GM12878 (cell line): Measurements from ENCODE around the gene SLC5A10. TPM values are rescaled to one million over a fixed set of nuclear protein-coding genes. Genes with fewer than 3 reads are reported as not detected.

ENCODE experiments used
- ATAC-seq: fragments of 200-7000 bp; cut with Tn5 transposase; 3 replicates; pipeline ENCODE4 v1.9.1; 2020; ENCODE audit warnings: mild to moderate bottlenecking, moderate library complexity
- BruUV-seq: library from RNA; stranded (reverse); fragments of 400-500 nt; replicated peaks from 2 replicates; lab custom pipeline; 2021; lab: Mats Ljungman, UMichigan
- CTCF ChIA-PET: fragments of 300-600 bp; sonication (Branson Sonifier 250); formaldehyde crosslinking; extraction: SDS; loops from one replicate; lab custom pipeline; 2021; ENCODE audit warnings: inconsistent platforms; lab: Yijun Ruan, JAX
- POLR2A ChIA-PET: fragments of 350-600 bp; formaldehyde crosslinking; extraction: SDS; loops from one replicate; lab custom pipeline; 2021; ENCODE audit warnings: inconsistent platforms; lab: Charles Lee
- RAD21 ChIA-PET: fragments of 300-600 bp; sonication (Branson Sonifier 250); formaldehyde crosslinking; loops from one replicate; lab custom pipeline; 2023; ENCODE audit warnings: antibody characterized with exemption; ENCODE audit not compliant: unreplicated experiment; lab: Charles Lee
- SMC1A ChIA-PET: fragments of 300-600 bp; sonication (Branson Sonifier 250); formaldehyde crosslinking; loops from one replicate; lab custom pipeline; 2023; ENCODE audit not compliant: unreplicated experiment, uncharacterized antibody; lab: Charles Lee
- DNase-seq: peaks from one replicate; pipeline ENCODE4 v3.0.0-alpha.2; 2011; ENCODE audit warnings: low read depth, low spot score
- FAIRE-seq: peaks from 3 replicates; lab custom pipeline; 2011; peaks lifted over from hg19 to GRCh38; lab: Jason Lieb, UNC
- H2AFZ ChIP-seq: 2 replicates; pipeline ENCODE4 v1.6.0; 2011; ENCODE audit warnings: low read depth, low read length, control low read depth; ENCODE audit not compliant: control insufficient read depth
- H3K27ac ChIP-seq: 2 replicates; pipeline ENCODE4 v1.5.1; 2011; ENCODE audit warnings: control low read depth; ENCODE audit not compliant: control insufficient read depth, insufficient read depth
- H3K27me3 ChIP-seq, 2 experiments: replicated peaks in 1 of 2; 2 replicates each; pipeline versions ENCODE4 v1.6.0 to v1.6.1; 2011; ENCODE audit warnings: low read length in 1 of 2; ENCODE audit not compliant: control insufficient read depth in 2 of 2, insufficient read depth in 2 of 2
- H3K36me3 ChIP-seq, 2 experiments: 2 replicates each; pipeline ENCODE4 v1.5.1; 2011; ENCODE audit warnings: low read length in 1 of 2; ENCODE audit not compliant: control insufficient read depth in 2 of 2, insufficient read depth in 2 of 2
- H3K4me1 ChIP-seq: 2 replicates; pipeline ENCODE4 v1.6.1; 2011; ENCODE audit warnings: mild to moderate bottlenecking, low read length, moderate library complexity, mixed read lengths; ENCODE audit not compliant: control insufficient read depth, insufficient read depth
- H3K4me2 ChIP-seq: 2 replicates; pipeline ENCODE4 v1.6.0; 2011; ENCODE audit warnings: control low read depth; ENCODE audit not compliant: control insufficient read depth, insufficient read depth
- H3K4me3 ChIP-seq: fragments of 200-600 bp; sonication (generic); 2 replicates; pipeline ENCODE4 v1.5.1; 2016
- H3K79me2 ChIP-seq: 2 replicates; pipeline ENCODE4 v1.6.0; 2011; ENCODE audit warnings: low read length; ENCODE audit not compliant: control insufficient read depth, insufficient read depth
- H3K9ac ChIP-seq: 2 replicates; pipeline ENCODE4 v1.8.0; 2011; ENCODE audit warnings: low read length, control low read depth, mixed read lengths; ENCODE audit not compliant: control insufficient read depth, insufficient read depth
- H3K9me3 ChIP-seq: replicated peaks from 3 replicates; pipeline ENCODE4 v1.5.1; 2011; ENCODE audit warnings: mild to moderate bottlenecking, low read length; ENCODE audit not compliant: control insufficient read depth, insufficient read depth
- H4K20me1 ChIP-seq: 2 replicates; pipeline ENCODE4 v1.6.0; 2011; ENCODE audit not compliant: control insufficient read depth, insufficient read depth
- BMI1 ChIP-seq: fragments of 450-650 bp; IDR thresholded peaks from 2 replicates; pipeline ENCODE4 v1.6.1; 2016; ENCODE audit warnings: mild to moderate bottlenecking, moderate library complexity, borderline replicate concordance
- CBFB ChIP-seq: IDR thresholded peaks from 2 replicates; pipeline ENCODE4 v1.6.1; 2016; ENCODE audit warnings: antibody characterized with exemption, low read depth
- CEBPB ChIP-seq, 2 experiments: fragments of 150-350 bp in 1 of 2; IDR thresholded peaks; 2 replicates each; pipeline ENCODE4 v1.6.1; 2012 to 2014; ENCODE audit warnings: low read depth in 2 of 2, low read length in 2 of 2, borderline replicate concordance in 1 of 2, inconsistent platforms in 1 of 2
- CEBPZ ChIP-seq: fragments of 150-350 bp; IDR thresholded peaks from 2 replicates; pipeline ENCODE4 v1.6.1; 2016; ENCODE audit warnings: low read depth, low read length
- CHD1 ChIP-seq: IDR thresholded peaks from 2 replicates; pipeline ENCODE4 v1.6.1; 2012; ENCODE audit warnings: low read depth, low read length, improper control_type of control experiment
- CREB1 ChIP-seq: IDR thresholded peaks from 2 replicates; pipeline ENCODE4 v1.6.1; 2012; ENCODE audit warnings: low read depth, mild to moderate bottlenecking, inconsistent platforms
- FOXK2 ChIP-seq: fragments of 450-650 bp; IDR thresholded peaks from 2 replicates; pipeline ENCODE4 v1.6.1; 2017; ENCODE audit warnings: mild to moderate bottlenecking, moderate library complexity
- IKZF2 ChIP-seq, 2 experiments: fragments of 450-650 bp; IDR thresholded peaks; 2 replicates each; pipeline ENCODE4 v1.6.1; 2017; ENCODE audit warnings: mild to moderate bottlenecking in 2 of 2, moderate library complexity in 2 of 2
- NR2C1 ChIP-seq: fragments of 450-650 bp; IDR thresholded peaks from 2 replicates; pipeline ENCODE4 v1.6.1; 2017; ENCODE audit warnings: antibody characterized with exemption, mild to moderate bottlenecking, moderate library complexity
- POU2F2 ChIP-seq: IDR thresholded peaks from 3 replicates; pipeline ENCODE4 v1.6.1; 2011; ENCODE audit warnings: low read depth, mild to moderate bottlenecking, low read length, borderline replicate concordance
- TBL1XR1 ChIP-seq: IDR thresholded peaks from 2 replicates; pipeline ENCODE4 v1.6.1; 2012; ENCODE audit warnings: low read depth, low read length, improper control_type of control experiment
- WGBS: methylation state at CpG from one replicate; pipeline ENCODE4 v1.1.6; 2016; ENCODE audit warnings: low lambda C conversion rate; ENCODE audit not compliant: insufficient replicate concordance, insufficient coverage; ENCODE audit errors: missing lambda C conversion rate; 5-methylcytosine and 5-hydroxymethylcytosine counted together
- in situ Hi-C: fragments of 300-500 bp; cut with MboI; formaldehyde crosslinking; loops from 9 replicates; pipeline ENCODE4 v1.14.3; 2018; ENCODE audit warnings: mixed read lengths
- intact Hi-C: fragments of 100-400 bp; cut with micrococcal nuclease; formaldehyde crosslinking; loops from one replicate; pipeline ENCODE4 v1.14.2; 2022; ENCODE audit not compliant: unreplicated experiment
- polyA plus RNA-seq, 11 experiments: library from polyadenylated mRNA; depleted of rRNA in 4 of 11; unstranded in 6 of 11; stranded (reverse) in 5 of 11; fragments of >200 nt; fragmentation: Nextera tagmentation in 4 of 11; fragmentation: Illumina TruSeq in 1 of 11; extraction: Ambion mirVana in 4 of 11; extraction: Trizol in 1 of 11; gene quantifications; 1 replicate in 1 of 11; 2 replicates in 10 of 11; pipeline versions ENCODE4 v1.2.1 to v1.2.3, GENCODE V29; 2011 to 2016; ENCODE audit warnings: inconsistent platforms in 2 of 11, missing spikeins in 2 of 11, low read depth in 1 of 11
- total RNA-seq, 4 experiments: library from RNA; depleted of rRNA in 3 of 4; stranded (reverse); fragments of >200 nt in 3 of 4; fragmentation: Illumina TruSeq in 1 of 4; extraction: Trizol in 1 of 4; gene quantifications; 2 replicates each; pipeline versions ENCODE4 v1.2.1 to v1.2.3, GENCODE V29; 2013 to 2021
- TF ChIP-seq, protein P1 (sequence below): IDR thresholded peaks from 2 replicates; pipeline ENCODE4 v1.6.1; 2012; ENCODE audit warnings: low read depth, low read length, improper control_type of control experiment

The SLC5A10 gene
- total and polyA plus RNA-seq, 10 of the 15 experiments (the other 5 are each of a cell fraction or from before 2014, with no cell fraction given): under 0.01 to 0.18 (median 0.07) TPM; not detected in 4

- BruUV-seq: no TSS peak
- TF ChIP-seq CEBPB (IDR thresholded peaks at IDR 0.05; ENCODE audit: borderline replicate concordance in 1 of 2, low read depth in 2 of 2, low read length in 2 of 2): no peak
- TF ChIP-seq CBFB: no peak
- no peak for TF ChIP-seq CHD1
- Histone ChIP-seq H3K9me3 (no peaks in the 10 kb centered on the region), H3K9ac (no peak overlapping the region), H3K27ac (no peak overlapping the region), H3K4me2 (no peak overlapping the region), H3K4me3 (no peak overlapping the region), H4K20me1 (no peaks in the 10 kb centered on the region), H3K4me1 (peaks cover 6% of the 10 kb centered on the region), H2AFZ (no peak overlapping the region), H3K27me3 (no peaks in the 10 kb centered on the region), H3K79me2 (no peaks in the 10 kb centered on the region), H3K36me3 (peaks cover 0 to 14% of the 10 kb centered on the region in 2 experiments; a peak in 3 of 4 replicates)
- POLR2A ChIA-PET: interaction anchor here (0.5 kb wide), 1 partner anchor 659 kb away, joined by 5 read pairs; no protein-coding TSS in a partner anchor
- ATAC-seq (no peak), DNase-seq (no peak), FAIRE-seq (no peak)
- in situ Hi-C loops: no loop called here
- WGBS: 85% methylated on average over 14 of the region's 14 CpGs
- RAD21 ChIA-PET: no interaction called here
- intact Hi-C loops: no loop called here
- SMC1A ChIA-PET: no interaction called here
- CTCF ChIA-PET: interaction anchor here (0.8 to 1.9 kb wide), 2 partner anchors 9 to 27 kb away, joined by 3 to 5 read pairs; no protein-coding TSS in a partner anchor
Observed at GRCh38 chr17:18987862-18988545, 36.0 kb downstream of the SLC5A10 start.

- SMC1A ChIA-PET: no interaction called here
- no peak for ATAC-seq
- BruUV-seq: no TSS peak
- Histone ChIP-seq H3K36me3 (peaks cover 0 to 14% of the 10 kb centered on the region in 2 experiments; a peak in 3 of 4 replicates), H3K9ac (no peak overlapping the region), H3K27me3 (no peaks in the 10 kb centered on the region), H3K79me2 (no peaks in the 10 kb centered on the region), H3K4me1 (peaks cover 12% of the 10 kb centered on the region), H3K4me3 (no peak overlapping the region), H3K27ac (no peak overlapping the region), H3K9me3 (no peaks in the 10 kb centered on the region), H2AFZ (no peak overlapping the region), H4K20me1 (no peaks in the 10 kb centered on the region), H3K4me2 (no peak overlapping the region)
- 97% methylated on average over 8 of the region's 9 CpGs for WGBS
- in situ Hi-C loops (no loop called here), intact Hi-C loops (no loop called here)
- DNase-seq: no peak
- FAIRE-seq: no peak
- RAD21 ChIA-PET: no interaction called here
- CTCF ChIA-PET: interaction anchor here (1.9 kb wide), 1 partner anchor 9 kb away, joined by 5 read pairs; no protein-coding TSS in a partner anchor
- POLR2A ChIA-PET: interaction anchor here (0.5 kb wide), 1 partner anchor 658 kb away, joined by 5 read pairs; no protein-coding TSS in a partner anchor
- TF ChIP-seq NR2C1 (no peak), CEBPZ (no peak), BMI1 (no peak), CREB1 (no peak), FOXK2 (no peak), POU2F2 (no peak), TBL1XR1 (no peak), IKZF2 (IDR thresholded peaks at IDR 0.05) (no peak)
- TF ChIP-seq, protein P1, sequence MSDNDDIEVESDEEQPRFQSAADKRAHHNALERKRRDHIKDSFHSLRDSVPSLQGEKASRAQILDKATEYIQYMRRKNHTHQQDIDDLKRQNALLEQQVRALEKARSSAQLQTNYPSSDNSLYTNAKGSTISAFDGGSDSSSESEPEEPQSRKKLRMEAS: no peak
Observed at GRCh38 chr17:18988546-18989173, 36.7 kb downstream of the SLC5A10 start.
